GM12878 (cell line): ENCODE data around the gene PADI2. TPM values are rescaled to one million over a fixed set of nuclear protein-coding genes. Genes with fewer than 3 reads are reported as not detected.

Source experiments
- ATAC-seq: fragments of 200-7000 bp; cut with Tn5 transposase; 3 replicates; pipeline ENCODE4 v1.9.1; 2020; ENCODE audit warnings: mild to moderate bottlenecking, moderate library complexity
- BruUV-seq: library from RNA; stranded (reverse); fragments of 400-500 nt; replicated peaks from 2 replicates; lab custom pipeline; 2021; lab: Mats Ljungman, UMichigan
- CTCF ChIA-PET: fragments of 300-600 bp; sonication (Branson Sonifier 250); formaldehyde crosslinking; extraction: SDS; loops from one replicate; lab custom pipeline; 2021; ENCODE audit warnings: inconsistent platforms; lab: Yijun Ruan, JAX
- POLR2A ChIA-PET: fragments of 350-600 bp; formaldehyde crosslinking; extraction: SDS; loops from one replicate; lab custom pipeline; 2021; ENCODE audit warnings: inconsistent platforms; lab: Charles Lee
- RAD21 ChIA-PET: fragments of 300-600 bp; sonication (Branson Sonifier 250); formaldehyde crosslinking; loops from one replicate; lab custom pipeline; 2023; ENCODE audit warnings: antibody characterized with exemption; ENCODE audit not compliant: unreplicated experiment; lab: Charles Lee
- SMC1A ChIA-PET: fragments of 300-600 bp; sonication (Branson Sonifier 250); formaldehyde crosslinking; loops from one replicate; lab custom pipeline; 2023; ENCODE audit not compliant: unreplicated experiment, uncharacterized antibody; lab: Charles Lee
- DNase-seq: peaks from one replicate; pipeline ENCODE4 v3.0.0-alpha.2; 2011; ENCODE audit warnings: low read depth, low spot score
- FAIRE-seq: peaks from 3 replicates; lab custom pipeline; 2011; peaks lifted over from hg19 to GRCh38; lab: Jason Lieb, UNC
- H2AFZ ChIP-seq: 2 replicates; pipeline ENCODE4 v1.6.0; 2011; ENCODE audit warnings: low read depth, low read length, control low read depth; ENCODE audit not compliant: control insufficient read depth
- H3K27ac ChIP-seq: 2 replicates; pipeline ENCODE4 v1.5.1; 2011; ENCODE audit warnings: control low read depth; ENCODE audit not compliant: control insufficient read depth, insufficient read depth
- H3K27me3 ChIP-seq, 2 experiments: replicated peaks in 1 of 2; 2 replicates each; pipeline versions ENCODE4 v1.6.0 to v1.6.1; 2011; ENCODE audit warnings: low read length in 1 of 2; ENCODE audit not compliant: control insufficient read depth in 2 of 2, insufficient read depth in 2 of 2
- H3K36me3 ChIP-seq, 2 experiments: 2 replicates each; pipeline ENCODE4 v1.5.1; 2011; ENCODE audit warnings: low read length in 1 of 2; ENCODE audit not compliant: control insufficient read depth in 2 of 2, insufficient read depth in 2 of 2
- H3K4me1 ChIP-seq: 2 replicates; pipeline ENCODE4 v1.6.1; 2011; ENCODE audit warnings: mild to moderate bottlenecking, low read length, moderate library complexity, mixed read lengths; ENCODE audit not compliant: control insufficient read depth, insufficient read depth
- H3K4me2 ChIP-seq: 2 replicates; pipeline ENCODE4 v1.6.0; 2011; ENCODE audit warnings: control low read depth; ENCODE audit not compliant: control insufficient read depth, insufficient read depth
- H3K4me3 ChIP-seq: fragments of 200-600 bp; sonication (generic); 2 replicates; pipeline ENCODE4 v1.5.1; 2016
- H3K79me2 ChIP-seq: 2 replicates; pipeline ENCODE4 v1.6.0; 2011; ENCODE audit warnings: low read length; ENCODE audit not compliant: control insufficient read depth, insufficient read depth
- H3K9ac ChIP-seq: 2 replicates; pipeline ENCODE4 v1.8.0; 2011; ENCODE audit warnings: low read length, control low read depth, mixed read lengths; ENCODE audit not compliant: control insufficient read depth, insufficient read depth
- H3K9me3 ChIP-seq: replicated peaks from 3 replicates; pipeline ENCODE4 v1.5.1; 2011; ENCODE audit warnings: mild to moderate bottlenecking, low read length; ENCODE audit not compliant: control insufficient read depth, insufficient read depth
- H4K20me1 ChIP-seq: 2 replicates; pipeline ENCODE4 v1.6.0; 2011; ENCODE audit not compliant: control insufficient read depth, insufficient read depth
- BACH1 ChIP-seq: fragments of 450-650 bp; IDR thresholded peaks from 2 replicates; pipeline ENCODE4 v1.6.1; 2017; ENCODE audit warnings: mild to moderate bottlenecking, borderline replicate concordance
- SPI1 ChIP-seq: IDR thresholded peaks from 2 replicates; pipeline ENCODE4 v1.6.1; 2011; ENCODE audit warnings: low read depth, mild to moderate bottlenecking, low read length, moderate library complexity, borderline replicate concordance; ENCODE audit not compliant: insufficient read depth
- WRNIP1 ChIP-seq: IDR thresholded peaks from 2 replicates; pipeline ENCODE4 v1.6.1; 2011; ENCODE audit warnings: low read depth, low read length, improper control_type of control experiment, borderline replicate concordance
- ZNF207 ChIP-seq: fragments of 450-650 bp; IDR thresholded peaks from 2 replicates; pipeline ENCODE4 v1.6.1; 2014; ENCODE audit warnings: antibody characterized with exemption, mild to moderate bottlenecking, borderline replicate concordance
- ZNF24 ChIP-seq: fragments of 450-650 bp; IDR thresholded peaks from 2 replicates; pipeline ENCODE4 v1.6.1; 2017; ENCODE audit warnings: antibody characterized with exemption, mild to moderate bottlenecking
- ZNF592 ChIP-seq: fragments of 450-650 bp; IDR thresholded peaks from 2 replicates; pipeline ENCODE4 v1.6.1; 2017; ENCODE audit warnings: mild to moderate bottlenecking, moderate library complexity
- ZNF622 ChIP-seq: fragments of 450-650 bp; IDR thresholded peaks from 2 replicates; pipeline ENCODE4 v1.6.1; 2017; ENCODE audit warnings: mild to moderate bottlenecking, inconsistent platforms
- WGBS: methylation state at CpG from one replicate; pipeline ENCODE4 v1.1.6; 2016; ENCODE audit warnings: low lambda C conversion rate; ENCODE audit not compliant: insufficient replicate concordance, insufficient coverage; ENCODE audit errors: missing lambda C conversion rate; 5-methylcytosine and 5-hydroxymethylcytosine counted together
- in situ Hi-C: fragments of 300-500 bp; cut with MboI; formaldehyde crosslinking; loops from 9 replicates; pipeline ENCODE4 v1.14.3; 2018; ENCODE audit warnings: mixed read lengths
- intact Hi-C: fragments of 100-400 bp; cut with micrococcal nuclease; formaldehyde crosslinking; loops from one replicate; pipeline ENCODE4 v1.14.2; 2022; ENCODE audit not compliant: unreplicated experiment
- polyA plus RNA-seq, 11 experiments: library from polyadenylated mRNA; depleted of rRNA in 4 of 11; unstranded in 6 of 11; stranded (reverse) in 5 of 11; fragments of >200 nt; fragmentation: Nextera tagmentation in 4 of 11; fragmentation: Illumina TruSeq in 1 of 11; extraction: Ambion mirVana in 4 of 11; extraction: Trizol in 1 of 11; gene quantifications; 1 replicate in 1 of 11; 2 replicates in 10 of 11; pipeline versions ENCODE4 v1.2.1 to v1.2.3, GENCODE V29; 2011 to 2016; ENCODE audit warnings: inconsistent platforms in 2 of 11, missing spikeins in 2 of 11, low read depth in 1 of 11
- total RNA-seq, 4 experiments: library from RNA; depleted of rRNA in 3 of 4; stranded (reverse); fragments of >200 nt in 3 of 4; fragmentation: Illumina TruSeq in 1 of 4; extraction: Trizol in 1 of 4; gene quantifications; 2 replicates each; pipeline versions ENCODE4 v1.2.1 to v1.2.3, GENCODE V29; 2013 to 2021
- TF ChIP-seq, protein P1 (sequence below): fragments of 450-650 bp; IDR thresholded peaks from 2 replicates; pipeline ENCODE4 v1.6.1; 2016; ENCODE audit warnings: mild to moderate bottlenecking
- TF ChIP-seq, protein P2 (sequence below): IDR thresholded peaks from 2 replicates; pipeline ENCODE4 v1.6.1; 2011; ENCODE audit warnings: mild to moderate bottlenecking, low read depth, low read length, moderate library complexity; ENCODE audit not compliant: insufficient replicate concordance

PADI2 gene
- total and polyA plus RNA-seq, 10 of the 15 experiments (the other 5 are each of a cell fraction or from before 2014, with no cell fraction given): 0.05 to 3.0 (median 0.10) TPM; not detected in 1

- ChIA-PET CTCF (interaction anchor here (1.2 kb wide), 1 partner anchor 93 kb away, joined by 3 read pairs; no protein-coding TSS in a partner anchor), POLR2A (interaction anchor here (0.6 to 0.7 kb wide), 2 partner anchors 61 to 377 kb away, joined by 3 to 5 read pairs; no protein-coding TSS in a partner anchor), SMC1A (interaction anchor here (0.7 kb wide), 1 partner anchor 435 kb away, joined by 3 read pairs; no protein-coding TSS in a partner anchor), RAD21 (no interaction called here)
- H3K4me1 ChIP-seq: no peaks in the 10 kb centered on the region; the same call in 1 of the 2 replicates
- no peaks in the 10 kb centered on the region for H3K27me3 ChIP-seq
- no peak for DNase-seq
- in situ Hi-C loops (no loop called here), intact Hi-C loops (loop anchor here (10.0 kb wide), 1 partner anchor 222 kb away; no protein-coding TSS in a partner anchor)
- BruUV-seq: no TSS peak
- 2% methylated on average over 12 of the region's 12 CpGs for WGBS
- TF ChIP-seq, protein P1, sequence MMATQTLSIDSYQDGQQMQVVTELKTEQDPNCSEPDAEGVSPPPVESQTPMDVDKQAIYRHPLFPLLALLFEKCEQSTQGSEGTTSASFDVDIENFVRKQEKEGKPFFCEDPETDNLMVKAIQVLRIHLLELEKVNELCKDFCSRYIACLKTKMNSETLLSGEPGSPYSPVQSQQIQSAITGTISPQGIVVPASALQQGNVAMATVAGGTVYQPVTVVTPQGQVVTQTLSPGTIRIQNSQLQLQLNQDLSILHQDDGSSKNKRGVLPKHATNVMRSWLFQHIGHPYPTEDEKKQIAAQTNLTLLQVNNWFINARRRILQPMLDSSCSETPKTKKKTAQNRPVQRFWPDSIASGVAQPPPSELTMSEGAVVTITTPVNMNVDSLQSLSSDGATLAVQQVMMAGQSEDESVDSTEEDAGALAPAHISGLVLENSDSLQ: peak; percentile 12; the same call in 1 of the 2 replicates
- no peak for TF ChIP-seq WRNIP1
- peak overlapping the region; percentile 80 for H3K27ac ChIP-seq
- peak; percentile 3; the same call in 1 of the 3 replicates for ATAC-seq
- no peaks in the 10 kb centered on the region for H4K20me1 ChIP-seq
- no peak overlapping the region; the same call in 1 of the 2 replicates for H2AFZ ChIP-seq
- no peaks in the 10 kb centered on the region for H3K9me3 ChIP-seq
- H3K4me2 ChIP-seq: peak overlapping the region; percentile 72
- peaks cover 29% of the 10 kb centered on the region for H3K79me2 ChIP-seq
- H3K9ac ChIP-seq: peak overlapping the region; percentile 92
- peak overlapping the region; percentile 96 for H3K4me3 ChIP-seq
- H3K36me3 ChIP-seq: peaks cover 0 to 2% of the 10 kb centered on the region in 2 experiments; a peak in 1 of 4 replicates
- FAIRE-seq: no peak
Observed at GRCh38 chr1:17053086-17053684, 66.1 kb downstream of the PADI2 start.

- Histone ChIP-seq H4K20me1 (no peaks in the 10 kb centered on the region), H3K27me3 (no peaks in the 10 kb centered on the region), H3K36me3 (peaks cover 0 to 2% of the 10 kb centered on the region in 2 experiments; a peak in 1 of 4 replicates), H3K4me1 (no peaks in the 10 kb centered on the region; the same call in 1 of the 2 replicates), H3K4me2 (peak overlapping the region; percentile 72), H3K9me3 (no peaks in the 10 kb centered on the region), H3K27ac (peak overlapping the region; percentile 80), H3K4me3 (peak overlapping the region; percentile 96), H3K79me2 (peaks cover 31% of the 10 kb centered on the region), H3K9ac (peak overlapping the region; percentile 92), H2AFZ (no peak overlapping the region)
- ChIA-PET POLR2A (no interaction called here), SMC1A (no interaction called here), CTCF (interaction anchor here (1.2 kb wide), 1 partner anchor 92 kb away, joined by 3 read pairs; no protein-coding TSS in a partner anchor), RAD21 (no interaction called here)
- FAIRE-seq (no peak), ATAC-seq (no peak), DNase-seq (no peak)
- intact Hi-C loops: loop anchor here (10.0 kb wide), 1 partner anchor 222 kb away; no protein-coding TSS in a partner anchor
- in situ Hi-C loops: no loop called here
- BruUV-seq: no TSS peak
- TF ChIP-seq ZNF592 (no peak), ZNF207 (no peak), BACH1 (no peak), SPI1 (no peak), ZNF24 (no peak), ZNF622 (no peak)
- TF ChIP-seq, protein P2, sequence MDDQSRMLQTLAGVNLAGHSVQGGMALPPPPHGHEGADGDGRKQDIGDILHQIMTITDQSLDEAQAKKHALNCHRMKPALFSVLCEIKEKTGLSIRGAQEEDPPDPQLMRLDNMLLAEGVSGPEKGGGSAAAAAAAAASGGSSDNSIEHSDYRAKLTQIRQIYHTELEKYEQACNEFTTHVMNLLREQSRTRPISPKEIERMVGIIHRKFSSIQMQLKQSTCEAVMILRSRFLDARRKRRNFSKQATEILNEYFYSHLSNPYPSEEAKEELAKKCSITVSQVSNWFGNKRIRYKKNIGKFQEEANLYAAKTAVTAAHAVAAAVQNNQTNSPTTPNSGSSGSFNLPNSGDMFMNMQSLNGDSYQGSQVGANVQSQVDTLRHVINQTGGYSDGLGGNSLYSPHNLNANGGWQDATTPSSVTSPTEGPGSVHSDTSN: no peak
Observed at GRCh38 chr1:17052641-17053040, 66.6 kb downstream of the PADI2 start.
